ENCODE data around the gene ITPKC.
"Not testable (repeated sequence)": the region's sequence is repeated elsewhere in the genome, so short reads cannot be mapped to it uniquely, and the experiment has no call there.

The ITPKC gene

DNA sequence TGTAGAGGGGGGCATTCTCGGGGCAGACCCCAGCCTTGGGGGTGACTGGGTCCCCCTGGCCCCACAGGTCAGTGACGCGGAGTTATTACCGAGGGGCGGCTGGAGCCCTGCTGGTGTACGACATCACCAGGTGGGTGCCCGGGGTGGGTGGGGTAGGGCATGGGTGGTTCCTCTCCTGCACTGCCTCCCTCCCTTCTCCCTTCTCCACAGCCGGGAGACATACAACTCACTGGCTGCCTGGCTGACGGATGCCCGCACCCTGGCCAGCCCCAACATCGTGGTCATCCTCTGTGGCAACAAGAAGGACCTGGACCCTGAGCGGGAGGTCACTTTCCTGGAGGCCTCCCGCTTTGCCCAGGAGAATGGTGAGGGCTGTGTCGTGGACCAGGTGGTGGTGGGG, 66.8 kb downstream of the ITPKC start:
- Histone ChIP-seq H3K27ac (ENCODE audit: low read length) (no peak overlapping the region), H3K27me3 (ENCODE audit: insufficient read depth, low read length, poor library complexity) (no peaks in the 10 kb centered on the region), H2AFZ (ENCODE audit: low read depth, low read length) (no peak overlapping the region), H3K9ac (ENCODE audit: low read depth, low read length) (no peak overlapping the region), H3K4me2 (ENCODE audit: insufficient read depth, low read length) (no peak overlapping the region), H4K20me1 (ENCODE audit: insufficient read depth, low read length) (peaks cover 8% of the 10 kb centered on the region; the same call in 1 of the 2 replicates), H3K79me2 (ENCODE audit: insufficient read depth, low read length) (peaks cover 12% of the 10 kb centered on the region), H3K9me3 (ENCODE audit: insufficient read depth, low read length, severe bottlenecking) (no peaks in the 10 kb centered on the region), H3K4me1 (ENCODE audit: insufficient read depth, low read length) (peaks cover 11% of the 10 kb centered on the region), H3K4me3 (ENCODE audit: low read depth in 1 of 2, low read length in 2 of 2) (no peak overlapping the region), H3K36me3 (ENCODE audit: insufficient read depth, low read length) (peaks cover 4% of the 10 kb centered on the region; the same call in 1 of the 2 replicates)
- ATAC-seq (ENCODE audit: insufficient read depth, low read depth), result no peak
- DNase-seq, result no peak
- TF ChIP-seq, protein P1, sequence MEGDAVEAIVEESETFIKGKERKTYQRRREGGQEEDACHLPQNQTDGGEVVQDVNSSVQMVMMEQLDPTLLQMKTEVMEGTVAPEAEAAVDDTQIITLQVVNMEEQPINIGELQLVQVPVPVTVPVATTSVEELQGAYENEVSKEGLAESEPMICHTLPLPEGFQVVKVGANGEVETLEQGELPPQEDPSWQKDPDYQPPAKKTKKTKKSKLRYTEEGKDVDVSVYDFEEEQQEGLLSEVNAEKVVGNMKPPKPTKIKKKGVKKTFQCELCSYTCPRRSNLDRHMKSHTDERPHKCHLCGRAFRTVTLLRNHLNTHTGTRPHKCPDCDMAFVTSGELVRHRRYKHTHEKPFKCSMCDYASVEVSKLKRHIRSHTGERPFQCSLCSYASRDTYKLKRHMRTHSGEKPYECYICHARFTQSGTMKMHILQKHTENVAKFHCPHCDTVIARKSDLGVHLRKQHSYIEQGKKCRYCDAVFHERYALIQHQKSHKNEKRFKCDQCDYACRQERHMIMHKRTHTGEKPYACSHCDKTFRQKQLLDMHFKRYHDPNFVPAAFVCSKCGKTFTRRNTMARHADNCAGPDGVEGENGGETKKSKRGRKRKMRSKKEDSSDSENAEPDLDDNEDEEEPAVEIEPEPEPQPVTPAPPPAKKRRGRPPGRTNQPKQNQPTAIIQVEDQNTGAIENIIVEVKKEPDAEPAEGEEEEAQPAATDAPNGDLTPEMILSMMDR (IDR thresholded peaks at IDR 0.05; ENCODE audit: borderline replicate concordance, extremely low read depth, low read length, poor library complexity, severe bottlenecking), result no peak
- TF ChIP-seq EZH2 (IDR thresholded peaks at IDR 0.05; ENCODE audit: borderline replicate concordance, low read depth, low read length, severe bottlenecking), result no peak

DNA sequence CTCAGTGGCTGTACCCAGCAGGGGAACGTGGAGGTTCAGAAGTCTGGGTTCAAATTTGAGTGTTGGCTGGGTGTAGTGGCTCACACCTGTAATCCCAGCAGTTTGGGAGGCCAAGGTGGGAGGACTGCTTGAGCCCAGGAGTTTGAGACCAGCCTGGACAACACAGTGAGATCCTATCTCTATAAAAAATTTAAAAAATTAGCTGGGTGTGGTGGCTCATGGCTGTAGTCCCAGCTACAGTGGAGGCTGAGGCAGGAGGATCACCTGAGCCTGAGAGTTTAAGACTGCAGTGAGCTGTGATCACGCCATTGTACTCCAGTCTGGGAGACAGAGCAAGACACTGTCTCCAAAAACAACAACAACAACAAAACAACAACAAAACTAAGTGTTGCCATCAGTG, 67.2 kb downstream of the ITPKC start:
- H3K79me2 ChIP-seq (ENCODE audit: insufficient read depth, low read length); H3K27me3 ChIP-seq (ENCODE audit: insufficient read depth, low read length, poor library complexity); DNase-seq; H3K9me3 ChIP-seq (ENCODE audit: insufficient read depth, low read length, severe bottlenecking); H3K4me2 ChIP-seq (ENCODE audit: insufficient read depth, low read length); H3K9ac ChIP-seq (ENCODE audit: low read depth, low read length); H3K36me3 ChIP-seq (ENCODE audit: insufficient read depth, low read length); H3K27ac ChIP-seq (ENCODE audit: low read length); H3K4me1 ChIP-seq (ENCODE audit: insufficient read depth, low read length); H3K4me3 ChIP-seq (ENCODE audit: low read depth in 1 of 2, low read length in 2 of 2); H2AFZ ChIP-seq (ENCODE audit: low read depth, low read length); ATAC-seq (ENCODE audit: insufficient read depth, low read depth); H4K20me1 ChIP-seq (ENCODE audit: insufficient read depth, low read length): not testable (repeated sequence)

DNA sequence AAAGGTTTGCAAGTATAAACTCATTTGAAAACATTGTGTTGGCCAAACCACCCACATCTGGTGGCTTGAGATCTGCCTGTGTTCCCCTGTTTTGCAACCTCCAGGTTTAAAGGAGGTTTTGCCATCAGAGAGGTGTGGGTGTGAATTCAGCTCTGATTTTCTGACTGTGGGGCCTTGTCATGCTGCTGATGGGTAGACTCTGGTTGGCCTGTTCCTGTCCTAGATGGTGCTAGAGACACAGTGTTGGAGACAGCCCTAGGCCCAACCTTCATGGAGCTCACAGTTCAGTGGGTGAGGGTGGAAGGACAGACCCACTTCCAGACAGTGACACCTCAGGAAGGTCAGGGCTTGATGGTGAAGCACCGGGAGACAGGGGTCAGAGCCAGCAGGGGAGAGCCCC, 68.6 kb downstream of the ITPKC start:
- no peak overlapping the region for H3K9ac ChIP-seq (ENCODE audit: low read depth, low read length)
- no peaks in the 10 kb centered on the region for H3K9me3 ChIP-seq (ENCODE audit: insufficient read depth, low read length, severe bottlenecking)
- no peak overlapping the region for H2AFZ ChIP-seq (ENCODE audit: low read depth, low read length)
- no peaks in the 10 kb centered on the region for H3K79me2 ChIP-seq (ENCODE audit: insufficient read depth, low read length)
- peaks cover 4% of the 10 kb centered on the region; the same call in 1 of the 2 replicates for H3K36me3 ChIP-seq (ENCODE audit: insufficient read depth, low read length)
- no peaks in the 10 kb centered on the region for H4K20me1 ChIP-seq (ENCODE audit: insufficient read depth, low read length)
- H3K27me3 ChIP-seq (ENCODE audit: insufficient read depth, low read length, poor library complexity), result no peaks in the 10 kb centered on the region
- DNase-seq, result no peak
- no peak overlapping the region for H3K4me3 ChIP-seq (ENCODE audit: low read depth in 1 of 2, low read length in 2 of 2)
- no peak overlapping the region for H3K4me2 ChIP-seq (ENCODE audit: insufficient read depth, low read length)
- no peak for ATAC-seq (ENCODE audit: insufficient read depth, low read depth)
- TF ChIP-seq, protein P1 (IDR thresholded peaks at IDR 0.05; ENCODE audit: borderline replicate concordance, extremely low read depth, low read length, poor library complexity, severe bottlenecking), result no peak
- no peak for TF ChIP-seq EZH2 (IDR thresholded peaks at IDR 0.05; ENCODE audit: borderline replicate concordance, low read depth, low read length, severe bottlenecking)
- H3K27ac ChIP-seq (ENCODE audit: low read length), result no peak overlapping the region
- H3K4me1 ChIP-seq (ENCODE audit: insufficient read depth, low read length), result no peaks in the 10 kb centered on the region

DNA sequence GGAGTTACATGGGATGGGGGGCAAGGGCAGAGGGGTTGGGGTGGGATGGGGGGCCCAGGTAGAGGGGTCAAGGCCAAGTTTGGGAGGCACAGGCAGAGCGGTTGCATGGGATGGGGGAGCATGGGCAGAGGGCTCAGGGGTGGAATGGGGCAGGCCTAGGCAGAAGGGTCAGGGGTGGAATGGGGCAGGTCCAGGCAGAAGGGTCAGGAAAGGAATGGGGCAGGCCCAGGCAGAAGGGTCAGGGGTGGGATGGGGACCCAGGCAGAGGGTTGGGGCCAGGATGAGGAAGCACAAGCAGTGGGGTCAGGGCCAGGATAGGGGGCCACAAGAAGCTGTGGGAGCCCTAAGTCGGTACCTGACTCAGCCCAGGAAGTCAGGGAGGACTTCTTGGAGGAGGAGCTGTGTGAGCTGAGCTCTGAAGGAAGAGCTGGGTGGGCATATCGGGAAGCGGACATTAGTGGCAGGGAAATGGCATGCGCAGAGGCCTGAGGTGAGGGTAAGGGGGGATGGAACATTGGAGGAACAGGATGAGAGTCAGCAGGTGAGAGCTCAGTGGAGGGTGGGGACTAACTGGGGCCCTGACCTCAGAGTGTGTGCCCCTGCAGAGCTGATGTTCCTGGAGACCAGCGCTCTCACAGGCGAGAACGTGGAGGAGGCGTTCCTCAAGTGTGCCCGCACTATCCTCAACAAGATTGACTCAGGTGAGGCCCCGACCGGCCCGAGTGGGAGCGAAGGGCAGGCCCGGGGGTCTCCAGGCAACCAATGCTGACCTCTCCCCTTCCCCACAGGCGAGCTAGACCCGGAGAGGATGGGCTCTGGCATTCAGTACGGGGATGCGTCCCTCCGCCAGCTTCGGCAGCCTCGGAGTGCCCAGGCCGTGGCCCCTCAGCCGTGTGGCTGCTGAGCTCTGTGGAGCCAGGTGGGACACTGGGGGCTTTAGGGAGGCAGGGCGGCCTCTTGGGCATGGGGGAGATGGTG, 69.4 kb downstream of the ITPKC start:
- no peak for ATAC-seq (ENCODE audit: insufficient read depth, low read depth)
- TF ChIP-seq EZH2 (IDR thresholded peaks at IDR 0.05; ENCODE audit: borderline replicate concordance, low read depth, low read length, severe bottlenecking), result no peak
- TF ChIP-seq, protein P1 (IDR thresholded peaks at IDR 0.05; ENCODE audit: borderline replicate concordance, extremely low read depth, low read length, poor library complexity, severe bottlenecking), result no peak
- no peaks in the 10 kb centered on the region for H4K20me1 ChIP-seq (ENCODE audit: insufficient read depth, low read length)
- no peak overlapping the region for H3K27ac ChIP-seq (ENCODE audit: low read length)
- H3K9ac ChIP-seq (ENCODE audit: low read depth, low read length), result no peak overlapping the region
- no peak overlapping the region for H3K4me2 ChIP-seq (ENCODE audit: insufficient read depth, low read length)
- no peaks in the 10 kb centered on the region for H3K79me2 ChIP-seq (ENCODE audit: insufficient read depth, low read length)
- no peak for DNase-seq
- no peaks in the 10 kb centered on the region for H3K27me3 ChIP-seq (ENCODE audit: insufficient read depth, low read length, poor library complexity)
- no peaks in the 10 kb centered on the region for H3K4me1 ChIP-seq (ENCODE audit: insufficient read depth, low read length)
- H3K4me3 ChIP-seq (ENCODE audit: low read depth in 1 of 2, low read length in 2 of 2), result no peak overlapping the region
- H2AFZ ChIP-seq (ENCODE audit: low read depth, low read length), result no peak overlapping the region
- no peaks in the 10 kb centered on the region for H3K9me3 ChIP-seq (ENCODE audit: insufficient read depth, low read length, severe bottlenecking)
- peaks cover 4% of the 10 kb centered on the region; the same call in 1 of the 2 replicates for H3K36me3 ChIP-seq (ENCODE audit: insufficient read depth, low read length)
